ENCODE measurements around the gene NFE2.

Gene NFE2

GRCh38 chr12:54304187-54304810 is 3.5 kb upstream of the NFE2 start:
- H3K9me3 ChIP-seq (ENCODE audit: control insufficient read depth, insufficient read depth, low read length), result no peaks in the 10 kb centered on the region
- peaks cover 16% of the 10 kb centered on the region for H3K4me1 ChIP-seq (ENCODE audit: control insufficient read depth, insufficient read depth, low read length)
- H3K27me3 ChIP-seq (ENCODE audit: control insufficient read depth, insufficient read depth, low read length), result no peaks in the 10 kb centered on the region
- DNase-seq (ENCODE audit: low read depth, low spot score), result no peak
- WGBS (ENCODE audit: insufficient coverage, insufficient read length), result no CpG with 5 or more reads among the region's 12 CpGs
- no peak overlapping the region for H3K4me3 ChIP-seq (ENCODE audit: low read length)
- H3K27ac ChIP-seq (ENCODE audit: low read length), result no peak overlapping the region
- H3K36me3 ChIP-seq (ENCODE audit: control insufficient read depth, insufficient read depth, low read length), result no peaks in the 10 kb centered on the region

GRCh38 chr12:54303640-54304039 is 2.8 kb upstream of the NFE2 start:
- Histone ChIP-seq H3K36me3 (ENCODE audit: control insufficient read depth, insufficient read depth, low read length) (no peaks in the 10 kb centered on the region), H3K4me1 (ENCODE audit: control insufficient read depth, insufficient read depth, low read length) (peaks cover 16% of the 10 kb centered on the region), H3K4me3 (ENCODE audit: low read length) (no peak overlapping the region), H3K9me3 (ENCODE audit: control insufficient read depth, insufficient read depth, low read length) (no peaks in the 10 kb centered on the region), H3K27ac (ENCODE audit: low read length) (no peak overlapping the region), H3K27me3 (ENCODE audit: control insufficient read depth, insufficient read depth, low read length) (no peaks in the 10 kb centered on the region)
- no peak for DNase-seq (ENCODE audit: low read depth, low spot score)

- peaks cover 9% of the 10 kb centered on the region for H3K4me1 ChIP-seq (ENCODE audit: control insufficient read depth, insufficient read depth, low read length)
- no peak overlapping the region for H3K4me3 ChIP-seq (ENCODE audit: low read length)
- no peak for DNase-seq (ENCODE audit: low read depth, low spot score)
- H3K9me3 ChIP-seq (ENCODE audit: control insufficient read depth, insufficient read depth, low read length), result no peaks in the 10 kb centered on the region
- H3K27me3 ChIP-seq (ENCODE audit: control insufficient read depth, insufficient read depth, low read length), result no peaks in the 10 kb centered on the region
- no peaks in the 10 kb centered on the region for H3K36me3 ChIP-seq (ENCODE audit: control insufficient read depth, insufficient read depth, low read length)
- WGBS (ENCODE audit: insufficient coverage, insufficient read length), result no CpG with 5 or more reads among the region's 1 CpG
- no peak overlapping the region for H3K27ac ChIP-seq (ENCODE audit: low read length)
Measured at GRCh38 chr12:54301428-54302048, 723 bp upstream of the NFE2 start.

GRCh38 chr12:54300225-54300731 is 537 bp downstream of the NFE2 start:
- no CpG with 5 or more reads among the region's 3 CpGs for WGBS (ENCODE audit: insufficient coverage, insufficient read length)
- Histone ChIP-seq H3K27ac (ENCODE audit: low read length) (no peak overlapping the region), H3K9me3 (ENCODE audit: control insufficient read depth, insufficient read depth, low read length) (no peaks in the 10 kb centered on the region), H3K4me3 (ENCODE audit: low read length) (peak overlapping the region; percentile 23; the same call in 1 of the 2 replicates), H3K4me1 (ENCODE audit: control insufficient read depth, insufficient read depth, low read length) (peaks cover 9% of the 10 kb centered on the region), H3K36me3 (ENCODE audit: control insufficient read depth, insufficient read depth, low read length) (no peaks in the 10 kb centered on the region), H3K27me3 (ENCODE audit: control insufficient read depth, insufficient read depth, low read length) (no peaks in the 10 kb centered on the region)
- no peak for DNase-seq (ENCODE audit: low read depth, low spot score)

- no CpG with 5 or more reads among the region's 8 CpGs for WGBS (ENCODE audit: insufficient coverage, insufficient read length)
- no peak overlapping the region for H3K4me3 ChIP-seq (ENCODE audit: low read length)
- no peaks in the 10 kb centered on the region for H3K36me3 ChIP-seq (ENCODE audit: control insufficient read depth, insufficient read depth, low read length)
- H3K9me3 ChIP-seq (ENCODE audit: control insufficient read depth, insufficient read depth, low read length), result peaks cover 1% of the 10 kb centered on the region; the same call in 1 of the 2 replicates
- H3K27ac ChIP-seq (ENCODE audit: low read length), result no peak overlapping the region
- no peak for DNase-seq (ENCODE audit: low read depth, low spot score)
- peaks cover 9% of the 10 kb centered on the region for H3K4me1 ChIP-seq (ENCODE audit: control insufficient read depth, insufficient read depth, low read length)
- no peaks in the 10 kb centered on the region for H3K27me3 ChIP-seq (ENCODE audit: control insufficient read depth, insufficient read depth, low read length)
Measured at GRCh38 chr12:54299515-54300224, 1.1 kb downstream of the NFE2 start.

- H3K9me3 ChIP-seq (ENCODE audit: control insufficient read depth, insufficient read depth, low read length), result peaks cover 1% of the 10 kb centered on the region; the same call in 1 of the 2 replicates
- no peak overlapping the region for H3K27ac ChIP-seq (ENCODE audit: low read length)
- DNase-seq (ENCODE audit: low read depth, low spot score), result no peak
- H3K4me3 ChIP-seq (ENCODE audit: low read length), result no peak overlapping the region
- no CpG with 5 or more reads among the region's 5 CpGs for WGBS (ENCODE audit: insufficient coverage, insufficient read length)
- H3K27me3 ChIP-seq (ENCODE audit: control insufficient read depth, insufficient read depth, low read length), result no peaks in the 10 kb centered on the region
- H3K36me3 ChIP-seq (ENCODE audit: control insufficient read depth, insufficient read depth, low read length), result no peaks in the 10 kb centered on the region
- peaks cover 5% of the 10 kb centered on the region; the same call in 1 of the 2 replicates for H3K4me1 ChIP-seq (ENCODE audit: control insufficient read depth, insufficient read depth, low read length)
Measured at GRCh38 chr12:54298904-54299303, 1.9 kb downstream of the NFE2 start.

GRCh38 chr12:54296393-54297099 is 4.3 kb downstream of the NFE2 start:
- Histone ChIP-seq H3K4me1 (ENCODE audit: control insufficient read depth, insufficient read depth, low read length) (peaks cover 5% of the 10 kb centered on the region; the same call in 1 of the 2 replicates), H3K27me3 (ENCODE audit: control insufficient read depth, insufficient read depth, low read length) (no peaks in the 10 kb centered on the region), H3K4me3 (ENCODE audit: low read length) (no peak overlapping the region), H3K27ac (ENCODE audit: low read length) (no peak overlapping the region), H3K36me3 (ENCODE audit: control insufficient read depth, insufficient read depth, low read length) (no peaks in the 10 kb centered on the region), H3K9me3 (ENCODE audit: control insufficient read depth, insufficient read depth, low read length) (peaks cover 1% of the 10 kb centered on the region; the same call in 1 of the 2 replicates)
- no peak for DNase-seq (ENCODE audit: low read depth, low spot score)
- no CpG with 5 or more reads among the region's 5 CpGs for WGBS (ENCODE audit: insufficient coverage, insufficient read length)

- Histone ChIP-seq H3K4me1 (ENCODE audit: control insufficient read depth, insufficient read depth, low read length) (no peaks in the 10 kb centered on the region), H3K27ac (ENCODE audit: low read length) (no peak overlapping the region), H3K4me3 (ENCODE audit: low read length) (no peak overlapping the region), H3K27me3 (ENCODE audit: control insufficient read depth, insufficient read depth, low read length) (no peaks in the 10 kb centered on the region), H3K9me3 (ENCODE audit: control insufficient read depth, insufficient read depth, low read length) (peaks cover 1% of the 10 kb centered on the region; the same call in 1 of the 2 replicates), H3K36me3 (ENCODE audit: control insufficient read depth, insufficient read depth, low read length) (no peaks in the 10 kb centered on the region)
- no peak for DNase-seq (ENCODE audit: low read depth, low spot score)
- no CpG with 5 or more reads among the region's 9 CpGs for WGBS (ENCODE audit: insufficient coverage, insufficient read length)
Measured at GRCh38 chr12:54294953-54295566, 5.8 kb downstream of the NFE2 start.

GRCh38 chr12:54294152-54294952 is 6.5 kb downstream of the NFE2 start:
- Histone ChIP-seq H3K36me3 (ENCODE audit: control insufficient read depth, insufficient read depth, low read length) (no peaks in the 10 kb centered on the region), H3K4me3 (ENCODE audit: low read length) (no peak overlapping the region), H3K9me3 (ENCODE audit: control insufficient read depth, insufficient read depth, low read length) (peaks cover 1% of the 10 kb centered on the region; the same call in 1 of the 2 replicates), H3K27ac (ENCODE audit: low read length) (no peak overlapping the region), H3K4me1 (ENCODE audit: control insufficient read depth, insufficient read depth, low read length) (no peaks in the 10 kb centered on the region), H3K27me3 (ENCODE audit: control insufficient read depth, insufficient read depth, low read length) (no peaks in the 10 kb centered on the region)
- no peak for DNase-seq (ENCODE audit: low read depth, low spot score)
- no CpG with 5 or more reads among the region's 9 CpGs for WGBS (ENCODE audit: insufficient coverage, insufficient read length)

Measured in iPS DF 6.9 (cell line).